Measurements from ENCODE around the gene STX18. TPM values are rescaled to one million over a fixed set of nuclear protein-coding genes. Genes with fewer than 3 reads are reported as not detected.
"Not testable (repeated sequence)": the region's sequence is repeated elsewhere in the genome, so short reads cannot be mapped to it uniquely, and the experiment has no call there.

The STX18 gene
- total RNA-seq, 3 donors from 2014 or later (not counting 1 experiment from before 2014, with no cell fraction given), result 23.1 to 32.8 (median 29.0) TPM

DNA sequence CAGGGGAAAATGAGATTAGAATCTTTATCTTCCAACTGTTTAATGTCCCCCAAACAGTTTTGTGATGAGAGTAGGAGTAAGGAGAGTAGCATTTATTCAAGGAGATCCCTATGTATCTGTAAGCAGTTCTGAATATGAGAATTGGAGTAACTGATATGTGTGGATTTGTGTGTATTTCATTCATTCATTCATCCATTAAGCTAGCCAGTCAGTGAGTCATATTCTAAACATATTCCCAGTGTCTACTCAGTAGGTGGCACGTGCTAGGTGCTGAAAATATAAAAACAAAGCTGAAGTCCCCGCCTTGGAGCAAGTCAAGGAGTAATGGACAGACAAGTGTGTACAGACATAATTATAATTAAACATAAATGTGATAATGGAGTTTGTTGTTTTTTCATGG lies 12.4 kb upstream of the STX18 start:
- Histone ChIP-seq H3K4me3 (ENCODE audit: low read length) (no peak overlapping the region), H3K4me1 (ENCODE audit: control insufficient read depth, insufficient read depth, low read length) (no peaks in the 10 kb centered on the region), H3K27me3 (ENCODE audit: control insufficient read depth, insufficient read depth, low read length) (no peaks in the 10 kb centered on the region), H3K9me3 (ENCODE audit: control insufficient read depth, insufficient read depth, low read length) (no peaks in the 10 kb centered on the region), H3K27ac (ENCODE audit: low read length) (no peak overlapping the region), H3K36me3 (ENCODE audit: control insufficient read depth, insufficient read depth, low read length) (peaks cover 7% of the 10 kb centered on the region)
- WGBS (ENCODE audit: insufficient coverage), result 92% methylated on average over 2 of the region's 2 CpGs
- H3K36me3 Mint-ChIP-seq, result peaks cover 12% of the 10 kb centered on the region
- TF ChIP-seq, protein P1, sequence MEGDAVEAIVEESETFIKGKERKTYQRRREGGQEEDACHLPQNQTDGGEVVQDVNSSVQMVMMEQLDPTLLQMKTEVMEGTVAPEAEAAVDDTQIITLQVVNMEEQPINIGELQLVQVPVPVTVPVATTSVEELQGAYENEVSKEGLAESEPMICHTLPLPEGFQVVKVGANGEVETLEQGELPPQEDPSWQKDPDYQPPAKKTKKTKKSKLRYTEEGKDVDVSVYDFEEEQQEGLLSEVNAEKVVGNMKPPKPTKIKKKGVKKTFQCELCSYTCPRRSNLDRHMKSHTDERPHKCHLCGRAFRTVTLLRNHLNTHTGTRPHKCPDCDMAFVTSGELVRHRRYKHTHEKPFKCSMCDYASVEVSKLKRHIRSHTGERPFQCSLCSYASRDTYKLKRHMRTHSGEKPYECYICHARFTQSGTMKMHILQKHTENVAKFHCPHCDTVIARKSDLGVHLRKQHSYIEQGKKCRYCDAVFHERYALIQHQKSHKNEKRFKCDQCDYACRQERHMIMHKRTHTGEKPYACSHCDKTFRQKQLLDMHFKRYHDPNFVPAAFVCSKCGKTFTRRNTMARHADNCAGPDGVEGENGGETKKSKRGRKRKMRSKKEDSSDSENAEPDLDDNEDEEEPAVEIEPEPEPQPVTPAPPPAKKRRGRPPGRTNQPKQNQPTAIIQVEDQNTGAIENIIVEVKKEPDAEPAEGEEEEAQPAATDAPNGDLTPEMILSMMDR (IDR thresholded peaks at IDR 0.05), result no peak
- H3K27ac Mint-ChIP-seq, result no peak overlapping the region
- no peaks in the 10 kb centered on the region for H3K4me1 Mint-ChIP-seq
- no peak overlapping the region for H3K4me3 Mint-ChIP-seq
- DNase-seq (no peak), ATAC-seq (no peak)
- intact Hi-C loops (cut with micrococcal nuclease), result no loop called here
- no peaks in the 10 kb centered on the region for H3K27me3 Mint-ChIP-seq (ENCODE audit: low read depth in 2 of 2)
- no peaks in the 10 kb centered on the region for H3K9me3 Mint-ChIP-seq

GRCh38 chr4:4552042-4552441 lies 10.2 kb upstream of the STX18 start:
- H3K4me3 Mint-ChIP-seq; intact Hi-C loops (cut with micrococcal nuclease); H3K27me3 Mint-ChIP-seq (ENCODE audit: low read depth in 2 of 2); H3K27ac ChIP-seq (ENCODE audit: low read length); H3K27me3 ChIP-seq (ENCODE audit: control insufficient read depth, insufficient read depth, low read length); H3K4me1 Mint-ChIP-seq; ATAC-seq; H3K9me3 ChIP-seq (ENCODE audit: control insufficient read depth, insufficient read depth, low read length); H3K4me1 ChIP-seq (ENCODE audit: control insufficient read depth, insufficient read depth, low read length); H3K4me3 ChIP-seq (ENCODE audit: low read length); H3K9me3 Mint-ChIP-seq; H3K27ac Mint-ChIP-seq; DNase-seq: not testable (repeated sequence)
- H3K36me3 Mint-ChIP-seq, result peaks cover 21% of the 10 kb centered on the region
- 92% methylated on average over 4 of the region's 5 CpGs for WGBS (ENCODE audit: insufficient coverage)
- peaks cover 14% of the 10 kb centered on the region for H3K36me3 ChIP-seq (ENCODE audit: control insufficient read depth, insufficient read depth, low read length)

DNA sequence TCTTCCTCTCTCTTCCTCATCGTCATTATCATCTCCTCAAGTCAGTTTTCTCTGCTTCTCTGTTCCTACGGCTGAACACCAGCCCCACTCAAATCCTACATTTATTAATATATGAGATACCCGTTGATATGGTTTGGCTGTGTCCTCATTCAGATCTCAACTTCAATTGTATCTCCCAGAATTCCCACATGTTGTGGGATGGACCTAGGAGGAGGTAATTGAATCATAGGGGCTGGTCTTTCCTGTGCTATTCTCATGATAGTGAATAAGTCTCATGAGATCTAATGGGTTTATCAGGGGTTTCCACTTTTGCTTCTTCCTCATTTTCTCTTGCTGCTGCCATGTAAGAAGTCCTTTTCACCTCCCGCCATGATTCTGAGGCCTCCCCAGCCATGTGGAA lies 8.3 kb upstream of the STX18 start:
- ATAC-seq; H3K9me3 Mint-ChIP-seq; H3K27ac ChIP-seq (ENCODE audit: low read length); H3K4me3 ChIP-seq (ENCODE audit: low read length); H3K27me3 ChIP-seq (ENCODE audit: control insufficient read depth, insufficient read depth, low read length); intact Hi-C loops (cut with micrococcal nuclease); H3K27ac Mint-ChIP-seq; DNase-seq; H3K9me3 ChIP-seq (ENCODE audit: control insufficient read depth, insufficient read depth, low read length); H3K4me1 Mint-ChIP-seq; H3K27me3 Mint-ChIP-seq (ENCODE audit: low read depth in 2 of 2); H3K4me3 Mint-ChIP-seq; H3K4me1 ChIP-seq (ENCODE audit: control insufficient read depth, insufficient read depth, low read length): not testable (repeated sequence)
- WGBS (ENCODE audit: insufficient coverage), result 85% methylated on average over 4 of the region's 4 CpGs
- peaks cover 18% of the 10 kb centered on the region for H3K36me3 ChIP-seq (ENCODE audit: control insufficient read depth, insufficient read depth, low read length)
- H3K36me3 Mint-ChIP-seq, result peaks cover 21% of the 10 kb centered on the region

DNA sequence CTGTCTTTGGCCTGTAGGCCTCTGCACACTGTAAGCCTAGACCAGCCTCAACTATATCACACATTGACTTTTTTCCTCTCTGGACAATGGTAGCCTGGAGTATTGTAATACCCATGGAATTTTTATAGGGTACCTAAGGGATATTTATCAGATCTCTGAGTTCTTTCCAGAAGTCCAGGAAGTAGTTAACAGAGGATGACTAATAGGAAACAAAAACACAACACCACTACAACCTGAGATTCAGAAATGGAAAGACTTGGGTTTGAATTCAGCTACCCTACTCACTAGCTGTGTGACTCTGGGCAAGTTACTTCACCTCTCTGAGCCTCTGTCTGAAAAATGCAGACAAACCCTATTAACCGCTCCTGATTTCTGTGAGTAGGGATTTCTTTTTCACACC lies 7.7 kb upstream of the STX18 start:
- H3K4me3 ChIP-seq (ENCODE audit: low read length), result no peak overlapping the region
- ATAC-seq, result no peak
- H3K9me3 ChIP-seq (ENCODE audit: control insufficient read depth, insufficient read depth, low read length), result no peaks in the 10 kb centered on the region
- peaks cover 21% of the 10 kb centered on the region for H3K36me3 Mint-ChIP-seq
- H3K27ac Mint-ChIP-seq, result no peak overlapping the region
- no peaks in the 10 kb centered on the region for H3K27me3 Mint-ChIP-seq (ENCODE audit: low read depth in 2 of 2)
- no peak overlapping the region for H3K4me3 Mint-ChIP-seq
- intact Hi-C loops (cut with micrococcal nuclease), result no loop called here
- no peaks in the 10 kb centered on the region for H3K27me3 ChIP-seq (ENCODE audit: control insufficient read depth, insufficient read depth, low read length)
- TF ChIP-seq, protein P1 (IDR thresholded peaks at IDR 0.05), result no peak
- H3K36me3 ChIP-seq (ENCODE audit: control insufficient read depth, insufficient read depth, low read length), result peaks cover 18% of the 10 kb centered on the region
- no peaks in the 10 kb centered on the region for H3K9me3 Mint-ChIP-seq
- H3K4me1 ChIP-seq (ENCODE audit: control insufficient read depth, insufficient read depth, low read length), result no peaks in the 10 kb centered on the region
- no peaks in the 10 kb centered on the region for H3K4me1 Mint-ChIP-seq
- WGBS (ENCODE audit: insufficient coverage), result 100% methylated on average over 1 of the region's 1 CpG
- no peak overlapping the region for H3K27ac ChIP-seq (ENCODE audit: low read length)
- DNase-seq, result no peak
